T-helper 22 cell (primary cell): Measurements from ENCODE around the gene PSMB3.
"Not testable (repeated sequence)": the region's sequence is repeated elsewhere in the genome, so short reads cannot be mapped to it uniquely, and the experiment has no call there.

Source experiments
- DNase-seq: peaks from one replicate; pipeline ENCODE4 v3.0.0-alpha.2; 2020; ENCODE audit warnings: low read depth

The PSMB3 gene

GRCh38 chr17:38716368-38717005 lies 36.1 kb upstream of the PSMB3 start:
- DNase-seq = no peak

- DNase-seq = no peak
Observed at GRCh38 chr17:38717139-38717745, 35.3 kb upstream of the PSMB3 start.

DNA sequence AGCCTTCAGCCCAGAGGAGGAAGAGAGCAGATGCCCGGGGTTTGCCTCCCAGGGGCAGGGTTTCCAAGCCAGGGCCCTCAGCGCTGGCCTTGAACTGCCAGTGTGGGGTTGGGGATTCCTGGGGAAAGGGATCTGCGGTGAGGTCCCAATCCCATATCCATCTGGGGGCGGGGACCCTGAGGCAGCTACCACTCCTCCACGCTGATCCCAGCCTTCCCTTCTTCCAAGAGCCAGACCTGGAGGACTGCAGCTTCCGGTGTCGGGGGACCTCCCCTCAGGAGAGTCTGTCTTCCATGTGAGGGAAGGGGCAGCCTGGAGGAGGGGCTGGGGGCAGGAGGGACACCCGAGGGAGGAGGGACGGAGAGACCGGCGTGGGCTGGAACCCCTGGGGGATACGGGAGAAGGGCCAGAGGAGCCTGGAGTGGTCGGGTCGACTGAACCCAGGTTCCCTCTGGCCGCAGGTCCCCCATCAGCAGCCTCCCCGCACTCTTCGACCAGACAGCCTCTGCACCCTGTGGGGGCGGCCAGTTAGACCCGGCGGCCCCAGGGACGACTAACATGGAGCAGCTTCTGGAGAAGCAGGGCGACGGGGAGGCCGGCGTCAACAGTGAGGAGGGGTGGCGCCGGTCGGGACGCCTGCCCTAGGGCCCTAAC lies 33.1 kb upstream of the PSMB3 start:
- DNase-seq = no peak

DNA sequence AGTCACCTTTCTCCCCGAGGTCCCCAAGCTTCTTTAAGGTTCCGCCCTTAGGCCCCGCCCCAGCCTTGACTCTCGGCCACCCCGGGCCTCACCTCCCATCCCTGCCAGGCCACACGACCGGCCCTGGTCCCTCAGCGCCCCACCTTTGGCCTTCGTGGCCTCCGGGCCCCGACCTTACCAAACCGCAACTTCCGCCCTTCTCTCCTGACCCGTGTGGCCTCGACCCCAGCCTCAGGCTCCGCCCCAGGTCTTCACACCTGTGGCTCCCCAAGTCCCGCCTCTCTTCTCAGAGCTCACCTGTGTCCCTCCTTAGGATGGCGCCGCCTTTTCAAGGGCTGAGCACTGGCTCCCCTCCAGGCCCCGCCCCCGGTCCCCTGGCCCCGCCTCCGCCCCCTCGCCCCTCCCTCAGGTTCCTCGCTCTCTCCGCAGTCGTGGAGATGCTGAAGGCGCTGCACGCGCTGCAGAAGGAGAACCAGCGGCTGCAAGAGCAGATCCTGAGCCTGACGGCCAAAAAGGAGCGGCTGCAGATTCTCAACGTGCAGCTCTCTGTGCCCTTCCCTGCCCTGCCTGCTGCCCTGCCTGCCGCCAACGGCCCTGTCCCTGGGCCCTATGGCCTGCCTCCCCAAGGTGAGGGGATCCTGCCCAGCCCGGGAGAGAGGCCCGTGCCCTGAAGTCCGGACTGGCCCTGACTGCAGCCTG lies 32.4 kb upstream of the PSMB3 start:
- no peak for DNase-seq

DNA sequence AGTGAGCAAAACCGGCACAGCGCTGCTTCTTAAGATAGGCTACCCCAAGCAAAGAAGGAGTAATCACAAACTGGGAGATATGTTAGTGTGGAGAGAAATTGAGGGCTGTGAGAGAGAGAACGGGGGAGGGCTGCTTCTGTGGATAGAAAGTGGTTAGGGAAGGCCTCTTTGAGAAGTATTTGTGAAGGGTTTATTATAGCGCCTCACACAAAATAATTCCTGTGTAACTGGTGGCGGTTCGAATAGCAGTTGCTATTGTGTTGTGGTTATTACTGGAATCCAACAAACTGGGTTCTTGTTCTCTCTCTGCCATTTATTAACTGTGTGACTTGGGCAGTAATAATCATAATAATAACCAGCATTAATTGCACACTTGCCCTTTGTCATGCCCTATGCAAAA lies 31.6 kb upstream of the PSMB3 start:
- no peak for DNase-seq

DNA sequence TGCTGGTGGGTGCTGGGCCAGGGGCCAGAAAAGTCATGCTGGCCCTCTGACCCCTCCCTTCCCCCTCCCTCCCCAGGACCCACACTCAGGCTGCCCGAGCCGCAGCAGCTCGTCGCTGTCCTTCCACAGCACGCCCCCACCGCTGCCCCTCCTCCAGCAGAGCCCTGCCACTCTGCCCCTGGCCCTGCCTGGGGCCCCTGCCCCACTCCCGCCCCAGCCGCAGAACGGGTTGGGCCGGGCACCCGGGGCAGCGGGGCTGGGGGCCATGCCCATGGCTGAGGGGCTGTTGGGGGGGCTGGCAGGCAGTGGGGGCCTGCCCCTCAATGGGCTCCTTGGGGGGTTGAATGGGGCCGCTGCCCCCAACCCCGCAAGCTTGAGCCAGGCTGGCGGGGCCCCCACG lies 30.7 kb upstream of the PSMB3 start:
- no peak for DNase-seq

- DNase-seq = no peak
Observed at GRCh38 chr17:38724337-38724988, 28.1 kb upstream of the PSMB3 start.

DNA sequence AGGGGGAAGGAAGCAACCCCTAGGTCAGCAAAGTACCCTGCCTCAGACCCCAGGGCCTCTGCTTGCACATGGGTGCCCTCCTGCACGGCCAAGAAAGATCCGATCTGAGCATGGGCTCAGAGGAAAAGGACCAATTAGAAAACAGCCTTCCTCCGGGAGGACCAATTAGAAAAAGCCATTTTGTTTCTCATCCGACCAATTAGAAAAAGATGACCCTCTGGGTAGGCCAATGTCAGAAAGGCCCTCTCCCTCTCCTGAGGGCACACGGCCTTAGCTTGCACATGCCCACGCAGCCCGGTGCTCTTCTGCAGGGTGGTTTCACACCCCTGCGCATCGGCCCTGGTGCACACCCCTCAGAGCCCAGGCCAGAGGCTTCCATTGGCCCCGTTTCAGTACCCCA lies 27.5 kb upstream of the PSMB3 start:
- no peak for DNase-seq

GRCh38 chr17:38726145-38726544 lies 26.4 kb upstream of the PSMB3 start:
- not testable (repeated sequence) for DNase-seq

DNA sequence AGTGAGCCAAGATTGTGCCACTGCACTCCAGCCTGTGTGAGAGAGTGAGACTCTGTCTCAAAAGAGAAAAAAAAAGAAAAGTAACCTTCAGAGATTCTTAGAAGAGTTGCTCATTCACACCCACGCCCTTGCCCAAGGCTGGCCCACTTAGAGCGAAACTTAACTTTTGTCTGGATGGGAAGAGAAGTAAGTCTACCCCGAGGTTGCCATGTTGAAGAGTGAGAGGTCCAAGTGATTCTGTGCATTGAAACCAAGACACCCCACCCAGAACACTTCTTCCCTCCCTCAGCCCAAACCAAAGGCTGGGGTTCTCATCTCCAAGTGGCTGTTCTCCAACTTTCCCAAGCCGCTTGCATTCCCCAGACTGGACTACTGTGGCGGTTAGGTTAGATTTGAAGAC lies 24.8 kb upstream of the PSMB3 start:
- DNase-seq = no peak

DNA sequence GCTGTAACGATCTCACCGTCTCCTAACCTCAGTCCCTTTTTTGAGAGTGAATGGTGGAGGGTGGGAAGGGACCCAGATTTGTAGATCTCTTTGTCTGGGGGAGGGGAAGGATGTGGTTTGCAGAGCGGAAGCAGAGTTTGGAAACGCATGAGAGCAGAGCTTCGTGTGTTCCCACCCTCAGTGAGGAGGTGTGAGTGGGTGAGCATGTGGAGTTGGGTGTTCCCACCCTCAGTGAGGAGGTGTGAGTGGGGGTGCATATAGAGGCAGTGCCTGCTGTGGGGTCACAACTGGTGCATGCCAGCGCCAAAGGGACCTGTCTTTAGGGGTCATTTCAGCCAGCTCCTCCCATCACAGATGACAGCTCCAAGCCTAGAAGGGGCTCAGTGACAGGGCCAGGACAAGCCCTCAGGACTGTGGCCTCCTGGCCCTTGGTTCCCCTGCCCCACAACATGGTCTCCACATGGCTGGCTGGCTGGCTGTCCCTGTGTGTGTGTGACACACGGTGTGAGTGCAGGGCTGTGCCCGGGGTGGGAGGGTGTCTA lies 24.2 kb upstream of the PSMB3 start:
- DNase-seq = peak; percentile 62

GRCh38 chr17:38729368-38729885 lies 23.1 kb upstream of the PSMB3 start:
- no peak for DNase-seq

DNA sequence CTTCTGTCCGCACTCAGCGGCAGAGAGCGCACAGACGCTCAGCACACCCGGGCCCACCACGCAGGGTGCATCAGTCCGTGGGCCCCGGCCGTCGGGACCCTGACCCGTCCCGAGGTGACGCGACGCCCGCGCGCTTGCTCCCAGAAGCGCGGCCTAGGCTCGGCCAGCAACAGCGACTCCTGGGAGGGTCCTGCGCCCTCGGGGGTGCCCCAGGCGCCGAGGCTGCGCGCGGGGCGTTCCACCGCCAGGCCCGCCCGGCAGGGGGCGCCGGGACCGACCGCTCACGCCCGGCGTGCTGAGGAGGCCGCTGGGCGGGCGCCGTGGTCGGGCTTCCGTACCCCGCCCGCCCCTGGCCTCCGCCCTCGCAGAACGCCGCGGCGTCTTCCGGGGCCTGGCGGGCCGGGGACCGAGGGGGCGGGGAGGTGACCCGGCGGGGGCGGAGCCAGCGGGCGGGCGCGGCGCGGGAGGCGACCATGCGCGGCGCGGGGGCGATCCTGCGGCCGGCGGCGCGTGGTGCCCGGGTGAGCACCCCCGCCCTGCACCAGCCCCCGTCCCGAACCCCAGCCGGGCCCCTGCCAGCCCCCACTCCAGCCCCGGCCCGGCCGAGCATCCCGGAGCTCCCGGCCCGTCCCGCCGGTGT lies 22.5 kb upstream of the PSMB3 start, which contains the start of gene CISD3:
TSS of gene CISD3 (plus strand) at position 456 of the 640 bp plus-strand sequence. CDS start at position 474, 18 bp downstream.
- peak; percentile 79 for DNase-seq

DNA sequence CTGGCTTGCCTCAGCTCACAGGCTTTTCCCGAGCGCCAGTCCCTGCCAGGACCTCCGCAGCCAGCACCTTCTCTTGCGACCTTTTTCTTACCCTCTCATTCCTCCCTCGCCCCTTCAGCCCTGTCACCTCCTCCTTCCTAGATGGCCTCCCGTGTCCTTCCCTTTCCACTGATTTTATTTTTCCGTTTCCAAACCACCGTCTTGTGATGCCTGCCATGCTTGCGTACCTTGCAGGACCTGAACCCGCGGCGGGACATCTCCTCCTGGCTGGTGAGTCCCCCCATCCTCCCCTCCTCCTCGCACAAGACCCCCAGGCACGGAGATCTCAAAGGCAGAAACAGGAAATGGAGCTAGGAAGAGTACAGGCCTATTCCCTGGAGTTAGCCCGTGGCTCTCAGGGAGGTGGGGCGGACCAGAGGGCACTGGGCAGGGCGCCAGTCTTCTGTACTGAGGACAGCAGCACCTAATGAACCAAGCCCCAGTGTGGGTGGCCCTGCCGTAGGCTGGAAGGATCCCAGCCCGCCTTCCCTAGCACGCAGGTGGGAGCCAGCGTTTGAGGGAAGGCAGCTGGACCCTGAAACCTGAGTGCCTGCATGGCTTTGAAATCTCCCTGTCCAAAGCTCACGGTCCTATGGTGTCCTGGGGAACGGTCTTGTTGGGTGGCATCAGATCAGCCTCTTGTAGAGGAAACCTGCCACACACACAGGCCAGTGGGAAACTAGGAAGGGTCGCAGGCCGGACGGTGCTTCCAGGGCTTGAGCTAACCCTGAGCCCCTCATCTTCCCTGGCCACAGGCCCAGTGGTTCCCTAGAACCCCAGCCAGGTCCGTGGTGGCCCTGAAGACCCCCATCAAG lies 21.8 kb upstream of the PSMB3 start:
- DNase-seq = no peak

DNA sequence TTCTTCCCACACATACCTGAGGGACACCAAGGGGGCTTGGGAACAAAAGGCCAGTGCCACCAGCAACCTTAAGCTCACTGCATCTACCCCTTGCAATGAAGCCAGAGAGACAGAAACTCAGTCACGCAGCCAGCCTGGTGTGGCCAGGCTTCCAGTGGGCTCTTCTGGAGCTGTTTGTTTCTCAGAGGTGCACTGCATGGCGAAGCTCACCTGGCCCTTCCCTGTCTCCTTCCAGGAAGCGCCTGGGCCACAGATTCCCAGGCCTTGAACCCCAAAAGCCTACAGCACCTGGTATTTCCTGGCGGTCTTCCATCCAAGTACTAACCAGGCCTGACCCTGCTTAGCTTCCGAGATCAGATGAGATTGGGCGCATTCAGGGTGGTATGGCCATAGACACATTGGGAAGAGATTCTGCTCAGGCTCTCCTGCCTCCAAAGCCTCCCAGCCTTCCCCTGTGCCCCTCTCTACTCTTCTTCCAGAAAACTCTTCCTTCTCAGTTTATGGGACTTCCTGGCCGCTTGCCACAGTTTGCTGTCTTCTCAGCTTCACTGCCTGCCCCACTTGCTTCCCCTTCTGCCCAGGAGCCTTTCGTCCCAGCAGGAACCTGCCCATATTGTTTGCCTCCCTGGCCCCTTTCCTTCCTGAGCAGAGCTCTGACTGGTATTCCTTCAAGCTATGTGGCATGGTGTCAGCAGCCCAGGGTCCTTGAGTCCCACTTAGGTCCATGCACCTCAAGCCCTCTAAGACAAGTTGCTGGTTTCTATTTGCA lies 20.8 kb upstream of the PSMB3 start:
- no peak for DNase-seq

GRCh38 chr17:38732376-38733281 lies 19.9 kb upstream of the PSMB3 start:
- DNase-seq = no peak

- no peak for DNase-seq
Observed at GRCh38 chr17:38733282-38733981, 19.1 kb upstream of the PSMB3 start.
